ENCODE data around the gene TSKS. TPM values are rescaled to one million over a fixed set of nuclear protein-coding genes. Genes with fewer than 3 reads are reported as not detected.
A peak's percentile ranks its signal among the peaks of the same experiment; 100 is the strongest.

Gene TSKS
- total and polyA plus RNA-seq, 2 of the 13 experiments (the other 11 are each of a cell fraction or from before 2014, with no cell fraction given) = 0.03 TPM; not detected in 1

- TF ChIP-seq ZNF503 (CRISPR knock-in tag; IDR thresholded peaks at IDR 0.05) = no peak
- peak; percentile 65 for TF ChIP-seq HNRNPK (IDR thresholded peaks at IDR 0.05; ENCODE audit: low read depth, low read length, poor library complexity, severe bottlenecking)
- TF ChIP-seq DRAP1 (CRISPR knock-in tag; IDR thresholded peaks at IDR 0.05) = no peak
- 0 out of 2 replicates have a peak, but pooled peaks have one; percentile 49 for TF ChIP-seq ZNF138 (CRISPR knock-in tag; IDR thresholded peaks at IDR 0.05; ENCODE audit: low read depth)
- no peak for TF ChIP-seq YEATS2 (CRISPR knock-in tag; IDR thresholded peaks at IDR 0.05; ENCODE audit: borderline replicate concordance)
- TF ChIP-seq ZNF562 (CRISPR knock-in tag; IDR thresholded peaks at IDR 0.05; ENCODE audit: borderline replicate concordance) = no peak
- 0 out of 2 replicates have a peak, but pooled peaks have one; percentile 36 for TF ChIP-seq ZNF746 (CRISPR knock-in tag; IDR thresholded peaks at IDR 0.05)
- no peak for TF ChIP-seq SALL2 (CRISPR knock-in tag; IDR thresholded peaks at IDR 0.05)
- TF ChIP-seq HBP1 (CRISPR knock-in tag; IDR thresholded peaks at IDR 0.05; ENCODE audit: low read depth) = no peak
- TF ChIP-seq SIN3B (IDR thresholded peaks at IDR 0.05; ENCODE audit: low read length) = no peak
- TF ChIP-seq ZFY (CRISPR knock-in tag; IDR thresholded peaks at IDR 0.05) = peak; percentile 47
- TF ChIP-seq KDM5A (IDR thresholded peaks at IDR 0.05; ENCODE audit: borderline replicate concordance, low read length) = peak; percentile 69; the same call in 1 of the 2 replicates
- 0 out of 2 replicates have a peak, but pooled peaks have one; percentile 31 for TF ChIP-seq REL (CRISPR knock-in tag; conservative IDR thresholded peaks at IDR 0.05)
- no peak for TF ChIP-seq ZNF841 (CRISPR knock-in tag; IDR thresholded peaks at IDR 0.05; ENCODE audit: borderline replicate concordance)
- TF ChIP-seq MEIS2 (CRISPR knock-in tag; IDR thresholded peaks at IDR 0.05) = no peak; the same call in 1 of the 2 replicates
- TF ChIP-seq ZNF687 (CRISPR knock-in tag; IDR thresholded peaks at IDR 0.05) = peak; percentile 18; the same call in 1 of the 2 replicates
- no peak for TF ChIP-seq GFI1 (CRISPR knock-in tag; IDR thresholded peaks at IDR 0.05; ENCODE audit: borderline replicate concordance)
- TF ChIP-seq ETS1 (CRISPR knock-in tag; IDR thresholded peaks at IDR 0.05) = no peak
- TF ChIP-seq NONO (IDR thresholded peaks at IDR 0.05) = no peak
- TF ChIP-seq NONO (CRISPR knock-in tag; conservative IDR thresholded peaks at IDR 0.05) = 0 out of 2 replicates have a peak, but pooled peaks have one; percentile 16
- TF ChIP-seq SALL1 (CRISPR knock-in tag; IDR thresholded peaks at IDR 0.05) = peak; percentile 34; the same call in 1 of the 2 replicates
- TF ChIP-seq SRY (CRISPR knock-in tag; IDR thresholded peaks at IDR 0.05) = peak; percentile 26; the same call in 1 of the 2 replicates
Measured at GRCh38 chr19:49766930-49767299, 3.8 kb upstream of the TSKS start, which contains the start of gene AP2A1 (continued).
